ENCODE measurements around the gene KLHL3.

The KLHL3 gene

GRCh38 chr5:137572042-137572695 is 163.7 kb downstream of the KLHL3 start:
- Histone ChIP-seq H3K4me3 (ENCODE audit: low read depth, low read length) (no peak overlapping the region), H3K4me1 (peaks cover 9% of the 10 kb centered on the region), H3K9me3 (no peaks in the 10 kb centered on the region), H3K36me3 (no peaks in the 10 kb centered on the region), H3K27me3 (no peaks in the 10 kb centered on the region)
- TF ChIP-seq, protein P1, sequence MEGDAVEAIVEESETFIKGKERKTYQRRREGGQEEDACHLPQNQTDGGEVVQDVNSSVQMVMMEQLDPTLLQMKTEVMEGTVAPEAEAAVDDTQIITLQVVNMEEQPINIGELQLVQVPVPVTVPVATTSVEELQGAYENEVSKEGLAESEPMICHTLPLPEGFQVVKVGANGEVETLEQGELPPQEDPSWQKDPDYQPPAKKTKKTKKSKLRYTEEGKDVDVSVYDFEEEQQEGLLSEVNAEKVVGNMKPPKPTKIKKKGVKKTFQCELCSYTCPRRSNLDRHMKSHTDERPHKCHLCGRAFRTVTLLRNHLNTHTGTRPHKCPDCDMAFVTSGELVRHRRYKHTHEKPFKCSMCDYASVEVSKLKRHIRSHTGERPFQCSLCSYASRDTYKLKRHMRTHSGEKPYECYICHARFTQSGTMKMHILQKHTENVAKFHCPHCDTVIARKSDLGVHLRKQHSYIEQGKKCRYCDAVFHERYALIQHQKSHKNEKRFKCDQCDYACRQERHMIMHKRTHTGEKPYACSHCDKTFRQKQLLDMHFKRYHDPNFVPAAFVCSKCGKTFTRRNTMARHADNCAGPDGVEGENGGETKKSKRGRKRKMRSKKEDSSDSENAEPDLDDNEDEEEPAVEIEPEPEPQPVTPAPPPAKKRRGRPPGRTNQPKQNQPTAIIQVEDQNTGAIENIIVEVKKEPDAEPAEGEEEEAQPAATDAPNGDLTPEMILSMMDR (IDR thresholded peaks at IDR 0.05; ENCODE audit: low read depth, low read length) = no peak
- no peak for DNase-seq

DNA sequence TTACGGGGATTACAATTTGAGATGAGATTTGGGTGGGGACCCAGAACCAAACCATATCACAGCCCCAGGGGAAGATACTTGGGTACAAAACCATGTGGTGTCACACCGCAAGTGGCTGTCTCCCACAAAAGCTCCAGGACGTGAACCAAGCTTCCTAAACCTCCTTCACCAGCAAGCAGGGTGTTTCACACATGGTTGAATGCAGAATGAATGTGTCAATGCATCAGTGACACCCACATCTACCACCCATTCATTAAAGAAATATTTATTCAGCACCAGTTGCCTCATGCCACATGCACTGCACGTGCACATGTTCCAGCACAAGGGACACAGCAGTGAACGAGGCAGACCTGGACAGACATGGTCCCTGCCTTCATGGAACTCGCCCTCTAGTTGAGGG is 165.8 kb downstream of the KLHL3 start:
- Histone ChIP-seq H3K9me3 (no peaks in the 10 kb centered on the region), H3K4me1 (peaks cover 22% of the 10 kb centered on the region), H3K27me3 (no peaks in the 10 kb centered on the region), H3K36me3 (no peaks in the 10 kb centered on the region), H3K4me3 (ENCODE audit: low read depth, low read length) (no peak overlapping the region)
- TF ChIP-seq, protein P1 (IDR thresholded peaks at IDR 0.05; ENCODE audit: low read depth, low read length) = no peak
- DNase-seq = no peak
